HuH-7 (cell line): ENCODE measurements around the gene CCDC34.

Experiments
- DNase-seq: peaks from one replicate; pipeline ENCODE4 v3.0.0; 2011; ENCODE audit warnings: low spot score

CCDC34 gene

GRCh38 chr11:27392278-27393114, 29.5 kb upstream of the CCDC34 start:
- DNase-seq = no peak

- DNase-seq = no peak
These were observed 28.5 kb upstream of the CCDC34 start for GRCh38 chr11:27391331-27392015.

- DNase-seq = no peak
These were observed 27.6 kb upstream of the CCDC34 start for GRCh38 chr11:27390318-27391295.

DNA sequence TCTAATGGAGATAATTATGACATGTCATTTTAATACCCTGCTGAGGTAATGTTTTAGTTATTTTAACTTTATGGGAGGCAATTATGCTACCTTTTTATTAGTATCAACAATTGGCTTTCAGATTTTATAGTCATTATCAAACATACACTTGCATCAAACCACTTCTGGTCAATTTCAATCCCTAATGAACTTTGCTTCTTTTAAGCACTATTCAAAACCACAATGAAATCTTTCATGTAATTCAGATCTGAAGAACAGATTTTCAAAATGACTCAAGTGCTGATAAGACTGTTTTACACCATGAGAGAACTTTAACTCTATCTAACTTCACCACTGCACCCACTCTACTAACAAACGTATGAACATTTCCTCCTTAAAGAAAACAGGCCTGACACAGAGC, 25.9 kb upstream of the CCDC34 start:
- no peak for DNase-seq

GRCh38 chr11:27388001-27388400, 25.0 kb upstream of the CCDC34 start:
- no peak for DNase-seq

- DNase-seq = no peak
These were observed 24.3 kb upstream of the CCDC34 start for GRCh38 chr11:27387362-27387761.

DNA sequence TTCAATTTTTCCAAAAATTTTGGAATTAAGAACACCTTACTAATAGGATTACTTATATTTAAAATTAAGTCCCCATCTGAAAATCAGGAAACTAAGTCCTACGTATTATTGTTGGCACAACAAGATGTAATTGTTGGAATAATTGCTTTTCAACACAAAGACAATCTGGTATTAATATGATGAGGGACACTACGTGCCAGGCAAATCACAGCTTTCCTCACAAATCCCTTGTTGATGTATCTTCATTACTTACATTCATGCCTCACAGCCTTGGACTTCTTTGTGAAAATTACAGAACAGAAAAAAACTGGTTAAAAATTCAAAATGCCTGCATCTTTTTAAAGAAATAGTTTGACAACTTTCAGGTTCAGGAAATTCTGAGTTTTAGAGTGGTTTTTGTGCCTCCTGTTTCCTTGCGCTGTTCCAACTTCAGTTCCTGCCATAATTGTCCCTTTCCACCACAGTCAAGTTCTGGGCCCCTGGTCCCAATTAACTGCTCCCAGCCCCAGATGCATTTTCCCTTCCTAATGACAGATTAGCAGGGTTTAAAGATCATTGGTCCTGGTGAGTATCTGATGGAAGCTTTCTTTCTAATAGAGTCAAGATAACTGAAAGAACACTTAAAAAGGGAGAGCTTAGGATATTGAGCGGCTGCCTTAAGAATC, 23.3 kb upstream of the CCDC34 start:
- DNase-seq = no peak

DNA sequence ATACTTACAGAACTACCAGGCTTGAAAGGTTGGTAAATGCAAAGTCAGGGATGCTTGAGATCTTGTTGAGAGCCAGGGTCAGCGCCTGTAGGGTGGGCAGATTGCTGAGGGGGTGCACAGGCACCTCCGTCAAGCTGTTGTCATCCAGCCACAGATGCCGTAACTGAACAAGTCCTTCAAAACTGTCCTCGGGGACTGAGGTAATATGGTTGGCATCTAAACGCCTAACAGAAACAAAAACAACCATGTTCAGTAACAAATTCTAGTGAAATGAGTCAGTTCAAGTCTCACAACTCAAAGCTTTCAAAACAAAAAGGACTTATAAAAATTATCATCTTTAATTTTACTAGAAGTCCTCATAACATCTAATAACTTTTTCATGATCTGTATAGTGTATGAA, 22.2 kb upstream of the CCDC34 start:
- DNase-seq = no peak

- no peak for DNase-seq
These were observed 21.2 kb upstream of the CCDC34 start for GRCh38 chr11:27384227-27384626.

- no peak for DNase-seq
These were observed 20.6 kb upstream of the CCDC34 start for GRCh38 chr11:27383645-27384044.

DNA sequence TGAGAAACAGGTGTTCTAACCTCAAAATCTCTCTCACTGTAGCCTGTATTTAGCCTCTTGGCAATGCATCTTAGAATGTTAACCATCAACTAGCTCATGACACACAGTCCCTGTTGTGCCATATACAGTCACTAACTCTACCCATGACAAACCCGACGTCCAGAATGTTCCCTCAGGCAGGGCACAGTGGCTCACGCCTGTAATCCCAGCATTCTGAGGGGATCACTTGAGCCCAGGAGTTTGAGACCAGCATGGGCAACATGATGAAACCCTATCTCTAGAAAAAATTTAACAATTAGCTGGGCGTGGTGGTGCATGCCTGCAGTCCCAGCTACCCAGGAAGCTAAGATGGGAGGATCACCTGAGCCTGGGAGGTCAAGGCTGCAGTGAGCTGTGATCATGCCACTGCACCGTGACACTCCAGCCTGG, 18.2 kb upstream of the CCDC34 start:
- no peak for DNase-seq

- DNase-seq = no peak
These were observed 17.8 kb upstream of the CCDC34 start for GRCh38 chr11:27380771-27381170.

DNA sequence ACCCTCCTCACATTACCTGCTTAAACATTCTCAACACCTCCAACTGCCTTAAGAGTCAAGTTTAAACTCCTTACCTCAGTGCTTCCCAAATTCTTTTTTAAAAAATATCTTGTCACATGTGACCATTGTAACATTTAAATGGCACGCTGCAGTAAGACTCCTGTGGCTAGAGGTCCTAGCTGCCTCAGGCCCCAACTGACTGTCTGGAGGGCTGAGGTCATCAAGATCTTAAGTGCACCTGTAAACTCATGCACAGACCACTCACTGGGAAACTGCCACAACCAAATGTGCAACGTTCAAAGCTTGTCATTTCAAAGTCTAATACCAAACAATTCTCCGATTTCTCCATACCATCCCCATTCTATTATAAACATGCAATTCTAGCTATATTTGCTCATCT, 16.4 kb upstream of the CCDC34 start:
- no peak for DNase-seq

- DNase-seq = no peak
These were observed 12.4 kb upstream of the CCDC34 start for GRCh38 chr11:27375370-27375769.

DNA sequence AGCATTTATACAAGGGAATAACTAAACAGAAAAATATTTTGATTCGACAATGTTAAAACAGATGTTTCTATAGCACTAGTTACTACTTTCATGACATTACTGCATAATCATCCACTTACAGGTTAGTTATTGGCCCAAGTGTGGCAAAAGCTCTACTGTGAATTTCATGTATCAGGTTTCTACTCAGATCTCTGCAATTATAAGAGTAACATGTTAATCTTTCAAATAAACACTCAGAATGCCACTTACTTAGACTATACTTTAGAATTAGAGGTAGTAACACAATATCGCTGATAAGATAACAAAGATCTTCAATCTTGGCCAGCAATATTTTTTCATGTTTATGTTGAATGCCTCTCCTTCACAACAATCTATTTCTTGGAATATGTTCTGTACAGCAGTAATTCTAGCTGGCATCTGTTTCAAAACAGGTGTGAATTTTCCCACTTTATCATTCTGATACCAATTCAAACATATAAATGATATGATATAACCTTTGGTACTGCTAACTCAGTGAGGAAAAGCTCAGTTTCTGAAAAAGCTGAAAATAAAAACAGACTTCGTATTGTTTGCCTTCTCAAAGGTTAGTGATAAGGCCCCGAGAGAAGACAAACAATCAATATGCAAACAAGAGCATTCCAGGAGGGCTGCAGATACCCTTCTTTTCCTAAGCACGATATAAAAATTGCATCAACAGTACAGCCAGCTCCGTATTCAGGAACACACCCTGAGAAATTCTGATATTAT, 11.0 kb upstream of the CCDC34 start:
- DNase-seq = peak; percentile 60

DNA sequence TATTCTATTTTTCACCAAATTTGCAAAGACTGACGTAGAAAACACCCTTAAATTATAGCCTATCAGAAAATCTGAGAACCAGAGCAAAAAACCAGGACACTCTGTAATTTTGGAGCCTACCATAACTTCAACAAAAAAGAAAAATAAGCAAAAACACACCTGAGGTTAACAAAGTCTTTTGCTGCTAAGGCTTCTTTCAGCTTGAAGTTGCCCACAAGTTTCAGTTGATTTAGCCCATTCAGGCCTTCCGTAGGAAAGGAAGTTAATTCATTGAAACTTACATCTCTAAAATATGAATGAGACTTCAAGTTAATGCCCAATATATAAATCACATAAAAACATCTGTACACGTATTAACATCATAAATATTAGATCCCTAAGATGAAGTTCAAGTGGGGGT, 10.4 kb upstream of the CCDC34 start:
- DNase-seq = no peak

- no peak for DNase-seq
These were observed 9.1 kb upstream of the CCDC34 start for GRCh38 chr11:27372164-27372563.

DNA sequence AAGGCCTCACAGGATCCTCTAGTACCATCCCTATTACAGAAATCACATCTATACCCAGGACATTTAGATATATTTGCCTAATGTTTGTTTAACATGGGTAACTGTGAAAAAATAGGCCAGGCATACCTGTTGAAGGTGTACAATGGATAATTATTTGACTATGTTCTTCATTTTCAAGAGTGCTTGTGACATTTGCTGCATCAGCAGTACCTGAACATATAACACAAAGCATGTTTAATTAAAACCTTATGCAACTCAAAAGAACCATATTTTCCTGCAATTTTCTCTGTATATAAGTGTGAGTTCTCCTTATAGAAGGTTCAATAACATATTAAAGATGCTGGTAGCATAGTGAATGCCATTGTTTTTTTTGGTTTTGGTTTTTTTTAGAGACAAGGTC, 8.5 kb upstream of the CCDC34 start:
- no peak for DNase-seq

DNA sequence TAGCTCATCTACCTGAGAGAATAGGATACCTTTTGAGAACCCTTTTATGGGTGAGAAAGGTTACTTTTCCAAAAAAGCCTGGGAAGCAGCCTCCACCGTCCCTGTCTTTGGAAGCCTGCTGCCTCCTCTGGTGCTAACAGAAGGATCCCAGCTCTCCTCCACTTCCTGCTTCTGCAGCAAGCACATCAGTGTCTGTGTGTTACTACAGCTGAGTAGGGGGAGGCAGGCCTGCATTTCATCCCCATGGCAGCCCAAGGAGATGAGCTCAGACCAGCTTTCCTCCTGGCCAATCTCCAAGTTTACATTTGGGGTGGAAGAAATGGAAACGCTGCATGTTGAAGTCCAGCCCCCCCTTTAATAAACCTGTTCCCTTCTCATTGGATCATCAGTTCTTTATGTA, 7.4 kb upstream of the CCDC34 start:
- DNase-seq = no peak

- no peak for DNase-seq
These were observed 4.9 kb upstream of the CCDC34 start for GRCh38 chr11:27367881-27368280.

DNA sequence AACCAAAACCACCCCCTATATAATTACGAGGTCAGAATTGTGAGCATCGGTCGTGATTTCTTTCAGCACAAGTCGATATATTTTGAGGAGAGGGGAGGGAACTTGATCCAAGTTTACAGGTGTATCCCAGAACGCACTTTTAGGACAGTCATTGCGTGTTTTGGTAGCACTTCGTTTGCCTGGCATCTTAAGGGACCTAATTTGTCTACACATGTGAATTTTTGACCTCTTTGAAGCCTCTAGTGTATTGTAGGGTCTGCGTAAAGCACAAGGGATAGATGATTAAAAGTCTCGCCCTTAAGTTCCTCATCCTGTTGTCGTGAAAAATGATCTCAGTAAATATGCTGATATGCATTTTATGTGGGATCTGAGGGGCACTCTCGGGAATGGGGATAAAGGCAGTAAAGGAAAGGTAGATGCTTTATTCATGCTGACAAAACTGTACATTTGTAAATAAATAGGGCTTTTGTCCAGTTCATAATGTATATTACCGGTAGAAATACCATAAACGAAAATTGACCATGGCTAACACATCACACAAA, 632 bp upstream of the CCDC34 start:
- DNase-seq = no peak
